H1 (cell line): ENCODE data around the gene GAB2. TPM values are rescaled to one million over a fixed set of nuclear protein-coding genes. Genes with fewer than 3 reads are reported as not detected.

ENCODE experiments used
- JUN ChIP-seq: IDR thresholded peaks from 2 replicates; pipeline ENCODE4 v1.6.1; 2011; ENCODE audit warnings: low read depth, mild to moderate bottlenecking, improper control_type of control experiment, low read length
- KDM1A ChIP-seq: fragments of 200-600, 300-600 bp; sonication (generic); IDR thresholded peaks from 2 replicates; pipeline ENCODE4 v1.7.1; 2016; ENCODE audit warnings: mild to moderate bottlenecking, low read length, borderline replicate concordance
- SUZ12 ChIP-seq: fragments of 200-600 bp; sonication (generic); IDR thresholded peaks from 2 replicates; pipeline ENCODE4 v1.6.1; 2012; ENCODE audit warnings: mild to moderate bottlenecking, inconsistent platforms, low read length, moderate library complexity, mixed read lengths
- polyA plus RNA-seq, 7 experiments: library from polyadenylated mRNA; depleted of rRNA in 3 of 7; stranded (reverse) in 5 of 7; unstranded in 2 of 7; fragments of >200 nt in 5 of 7; fragments of 200-250 nt in 2 of 7; gene quantifications; 1 replicate in 5 of 7; 2 replicates in 1 of 7; 4 replicates in 1 of 7; pipeline versions ENCODE4 v1.2.1 to v1.2.3, GENCODE V29; 2011 to 2013; ENCODE audit warnings: missing spikeins in 2 of 7, mixed read lengths in 2 of 7
- total RNA-seq: library from RNA; stranded (reverse); fragmentation: NEBNext Ultra II Directional; extraction: Animal tissue kit (Norgen Biotek cat#: 25700); gene quantifications from 2 replicates; pipeline ENCODE4 v1.2.1, GENCODE V29; 2021

The GAB2 gene
- total and polyA plus RNA-seq, 2 of the 8 experiments (the other 6 are each of a cell fraction or from before 2014, with no cell fraction given): 6.3 to 14.0 TPM

DNA sequence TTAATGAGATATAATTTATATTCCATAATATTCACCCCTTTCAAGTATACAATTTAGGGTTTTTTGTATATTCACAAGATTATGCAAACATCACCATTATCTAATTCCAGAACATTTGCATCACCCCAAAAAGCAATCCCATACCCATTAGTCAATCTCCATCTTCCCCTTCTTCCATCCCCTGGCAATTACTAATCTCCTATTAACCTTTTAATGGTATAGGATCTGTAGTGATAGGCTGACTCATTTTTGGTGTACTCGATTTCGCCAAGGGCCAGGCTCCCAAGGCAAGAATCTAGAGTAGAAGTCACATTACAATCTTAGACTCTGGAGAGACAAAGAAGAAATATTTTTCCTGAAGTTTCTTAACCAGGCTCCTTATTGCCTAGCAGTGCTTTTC is 113.4 kb downstream of the GAB2 start (continued):
- TF ChIP-seq KDM1A (no peak), SUZ12 (no peak), JUN (no peak)
